Ishikawa (cell line): ENCODE data around the gene TRPM2.

ENCODE experiments used
- CEBPB ChIP-seq: IDR thresholded peaks from 2 replicates; pipeline ENCODE4 v1.6.1; 2012
- CREB1 ChIP-seq: IDR thresholded peaks from 2 replicates; pipeline ENCODE4 v1.6.1; 2012; ENCODE audit warnings: low read depth
- EGR1 ChIP-seq: IDR thresholded peaks from 2 replicates; pipeline ENCODE4 v1.6.1; 2012
- EP300 ChIP-seq: IDR thresholded peaks from 2 replicates; pipeline ENCODE4 v1.6.1; 2012; ENCODE audit warnings: borderline replicate concordance
- FOXM1 ChIP-seq: IDR thresholded peaks from 2 replicates; pipeline ENCODE4 v1.6.1; 2012; ENCODE audit warnings: low read depth, borderline replicate concordance
- MAX ChIP-seq: IDR thresholded peaks from 2 replicates; pipeline ENCODE4 v1.6.1; 2012
- NFIC ChIP-seq: IDR thresholded peaks from 2 replicates; pipeline ENCODE4 v1.6.1; 2012
- RAD21 ChIP-seq: IDR thresholded peaks from 2 replicates; pipeline ENCODE4 v1.6.1; 2012; ENCODE audit warnings: low read depth
- REST ChIP-seq: IDR thresholded peaks from 2 replicates; pipeline ENCODE4 v1.6.1; 2012; ENCODE audit warnings: low read depth, mild to moderate bottlenecking
- TAF1 ChIP-seq: IDR thresholded peaks from 2 replicates; pipeline ENCODE4 v1.6.1; 2012; ENCODE audit warnings: low read depth, mild to moderate bottlenecking
- TCF12 ChIP-seq: IDR thresholded peaks from 2 replicates; pipeline ENCODE4 v1.6.1; 2012; ENCODE audit warnings: low read depth
- TEAD4 ChIP-seq: IDR thresholded peaks from 2 replicates; pipeline ENCODE4 v1.6.1; 2012
- USF1 ChIP-seq: IDR thresholded peaks from 2 replicates; pipeline ENCODE4 v1.6.1; 2012
- YY1 ChIP-seq: IDR thresholded peaks from 2 replicates; pipeline ENCODE4 v1.6.1; 2012; ENCODE audit warnings: low read depth
- ZBTB7A ChIP-seq: IDR thresholded peaks from 2 replicates; pipeline ENCODE4 v1.6.1; 2012; ENCODE audit warnings: low read depth

Gene TRPM2

GRCh38 chr21:44445145-44445812, 91.9 kb downstream of the TRPM2 start:
- no peak for TF ChIP-seq MAX
- TF ChIP-seq EP300: no peak
- TF ChIP-seq ZBTB7A: no peak
- TF ChIP-seq CREB1: no peak
- no peak for TF ChIP-seq NFIC
- no peak for TF ChIP-seq RAD21
- TF ChIP-seq YY1: no peak
- TF ChIP-seq EGR1: no peak
- no peak for TF ChIP-seq REST
- TF ChIP-seq TAF1: no peak
- no peak for TF ChIP-seq TCF12
- TF ChIP-seq USF1: no peak
- no peak for TF ChIP-seq FOXM1
- TF ChIP-seq TEAD4: no peak

GRCh38 chr21:44448651-44449131, 95.3 kb downstream of the TRPM2 start:
- no peak for TF ChIP-seq NFIC
- TF ChIP-seq CREB1: no peak
- TF ChIP-seq USF1: no peak
- no peak for TF ChIP-seq FOXM1
- no peak for TF ChIP-seq TAF1
- TF ChIP-seq RAD21: no peak
- TF ChIP-seq TEAD4: no peak

- TF ChIP-seq CEBPB: no peak
- no peak for TF ChIP-seq RAD21
- no peak for TF ChIP-seq TAF1
- no peak for TF ChIP-seq CREB1
- no peak for TF ChIP-seq NFIC
- no peak for TF ChIP-seq FOXM1
- TF ChIP-seq YY1: no peak
- no peak for TF ChIP-seq TEAD4
- no peak for TF ChIP-seq TCF12
- TF ChIP-seq REST: no peak
- no peak for TF ChIP-seq ZBTB7A
- no peak for TF ChIP-seq EP300
- no peak for TF ChIP-seq EGR1
- no peak for TF ChIP-seq USF1
Observed at GRCh38 chr21:44449473-44450363, 96.3 kb downstream of the TRPM2 start.

- TF ChIP-seq FOXM1: no peak
- no peak for TF ChIP-seq MAX
- no peak for TF ChIP-seq RAD21
- no peak for TF ChIP-seq EP300
- TF ChIP-seq EGR1: no peak
- no peak for TF ChIP-seq CEBPB
- TF ChIP-seq TAF1: no peak
- no peak for TF ChIP-seq NFIC
- TF ChIP-seq YY1: no peak
- no peak for TF ChIP-seq TCF12
- TF ChIP-seq ZBTB7A: no peak
- no peak for TF ChIP-seq REST
- no peak for TF ChIP-seq CREB1
- no peak for TF ChIP-seq TEAD4
- no peak for TF ChIP-seq USF1
Observed at GRCh38 chr21:44450402-44450801, 97.0 kb downstream of the TRPM2 start.
